OCI-M2 (cell line): ENCODE measurements around the gene FRMD4A.

ENCODE experiments used
- DNase-seq: peaks from one replicate; lab custom pipeline; 2025; ENCODE audit not compliant: unreplicated experiment; lab: John Stamatoyannopoulos, UW

Gene FRMD4A

GRCh38 chr10:14345262-14345661 lies 14.5 kb upstream of the FRMD4A start:
- no peak for DNase-seq

- no peak for DNase-seq
Measured at GRCh38 chr10:14340051-14340744, 9.5 kb upstream of the FRMD4A start.

- no peak for DNase-seq
Measured at GRCh38 chr10:14336736-14337135, 6.0 kb upstream of the FRMD4A start.

GRCh38 chr10:14334771-14335170 lies 4.0 kb upstream of the FRMD4A start:
- DNase-seq, result no peak

- no peak for DNase-seq
Measured at GRCh38 chr10:14333606-14334005, 2.9 kb upstream of the FRMD4A start.

- DNase-seq, result no peak
Measured at GRCh38 chr10:14332903-14333302, 2.2 kb upstream of the FRMD4A start.

- no peak for DNase-seq
Measured at GRCh38 chr10:14329746-14330173, 964 bp downstream of the FRMD4A start.

- DNase-seq, result no peak
Measured at GRCh38 chr10:14328881-14329672, 1.6 kb downstream of the FRMD4A start.

- no peak for DNase-seq
Measured at GRCh38 chr10:14327527-14327926, 3.2 kb downstream of the FRMD4A start.

- no peak for DNase-seq
Measured at GRCh38 chr10:14326581-14326980, 4.1 kb downstream of the FRMD4A start.

GRCh38 chr10:14325325-14325955 lies 5.3 kb downstream of the FRMD4A start:
- DNase-seq, result no peak

- DNase-seq, result no peak
Measured at GRCh38 chr10:14322526-14323188, 8.1 kb downstream of the FRMD4A start.

- DNase-seq, result no peak
Measured at GRCh38 chr10:14318007-14318406, 12.7 kb downstream of the FRMD4A start.

GRCh38 chr10:14312014-14312413 lies 18.7 kb downstream of the FRMD4A start:
- DNase-seq, result no peak

- no peak for DNase-seq
Measured at GRCh38 chr10:14311206-14311957, 19.3 kb downstream of the FRMD4A start.

- DNase-seq, result no peak
Measured at GRCh38 chr10:14309593-14309992, 21.1 kb downstream of the FRMD4A start.

- no peak for DNase-seq
Measured at GRCh38 chr10:14306190-14306589, 24.5 kb downstream of the FRMD4A start.

- DNase-seq, result no peak
Measured at GRCh38 chr10:14304046-14304445, 26.7 kb downstream of the FRMD4A start.

GRCh38 chr10:14302035-14302434 lies 28.7 kb downstream of the FRMD4A start:
- DNase-seq, result no peak

GRCh38 chr10:14299556-14299955 lies 31.2 kb downstream of the FRMD4A start:
- DNase-seq, result no peak
